IMR-90 (cell line): Measurements from ENCODE around the gene CNDP2.

Source experiments
- FOS ChIP-seq: fragments of 150-350 bp; IDR thresholded peaks from 2 replicates; pipeline ENCODE4 v1.6.1; 2016; ENCODE audit warnings: low read depth, low read length
- MXI1 ChIP-seq: IDR thresholded peaks from 2 replicates; pipeline ENCODE4 v1.6.1; 2012; ENCODE audit warnings: low read depth, mild to moderate bottlenecking, low read length, moderate library complexity, borderline replicate concordance
- TF ChIP-seq, protein P1 (sequence below): fragments of 150-350 bp; IDR thresholded peaks from 2 replicates; pipeline ENCODE4 v1.6.1; 2016; ENCODE audit warnings: low read depth, mild to moderate bottlenecking, low read length, moderate library complexity, borderline replicate concordance
- TF ChIP-seq, protein P2 (sequence below): conservative IDR thresholded peaks from 2 replicates; pipeline ENCODE4 v1.5.1; 2012; ENCODE audit warnings: mild to moderate bottlenecking, low read depth, low read length, improper control_type of control experiment

GRCh38 chr18:74480149-74480651 is 16.0 kb upstream of the CNDP2 start:
- TF ChIP-seq MXI1 (no peak), FOS (no peak)
- TF ChIP-seq, protein P1, sequence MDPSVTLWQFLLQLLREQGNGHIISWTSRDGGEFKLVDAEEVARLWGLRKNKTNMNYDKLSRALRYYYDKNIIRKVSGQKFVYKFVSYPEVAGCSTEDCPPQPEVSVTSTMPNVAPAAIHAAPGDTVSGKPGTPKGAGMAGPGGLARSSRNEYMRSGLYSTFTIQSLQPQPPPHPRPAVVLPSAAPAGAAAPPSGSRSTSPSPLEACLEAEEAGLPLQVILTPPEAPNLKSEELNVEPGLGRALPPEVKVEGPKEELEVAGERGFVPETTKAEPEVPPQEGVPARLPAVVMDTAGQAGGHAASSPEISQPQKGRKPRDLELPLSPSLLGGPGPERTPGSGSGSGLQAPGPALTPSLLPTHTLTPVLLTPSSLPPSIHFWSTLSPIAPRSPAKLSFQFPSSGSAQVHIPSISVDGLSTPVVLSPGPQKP: no peak
- TF ChIP-seq, protein P2, sequence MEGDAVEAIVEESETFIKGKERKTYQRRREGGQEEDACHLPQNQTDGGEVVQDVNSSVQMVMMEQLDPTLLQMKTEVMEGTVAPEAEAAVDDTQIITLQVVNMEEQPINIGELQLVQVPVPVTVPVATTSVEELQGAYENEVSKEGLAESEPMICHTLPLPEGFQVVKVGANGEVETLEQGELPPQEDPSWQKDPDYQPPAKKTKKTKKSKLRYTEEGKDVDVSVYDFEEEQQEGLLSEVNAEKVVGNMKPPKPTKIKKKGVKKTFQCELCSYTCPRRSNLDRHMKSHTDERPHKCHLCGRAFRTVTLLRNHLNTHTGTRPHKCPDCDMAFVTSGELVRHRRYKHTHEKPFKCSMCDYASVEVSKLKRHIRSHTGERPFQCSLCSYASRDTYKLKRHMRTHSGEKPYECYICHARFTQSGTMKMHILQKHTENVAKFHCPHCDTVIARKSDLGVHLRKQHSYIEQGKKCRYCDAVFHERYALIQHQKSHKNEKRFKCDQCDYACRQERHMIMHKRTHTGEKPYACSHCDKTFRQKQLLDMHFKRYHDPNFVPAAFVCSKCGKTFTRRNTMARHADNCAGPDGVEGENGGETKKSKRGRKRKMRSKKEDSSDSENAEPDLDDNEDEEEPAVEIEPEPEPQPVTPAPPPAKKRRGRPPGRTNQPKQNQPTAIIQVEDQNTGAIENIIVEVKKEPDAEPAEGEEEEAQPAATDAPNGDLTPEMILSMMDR: no peak
